A673 (cell line): ENCODE results near the gene ACOT12. TPM values are rescaled to one million over a fixed set of nuclear protein-coding genes. Genes with fewer than 3 reads are reported as not detected.

ENCODE experiments used
- BruUV-seq: library from RNA; stranded (reverse); fragments of 400-500 nt; replicated peaks from 2 replicates; lab custom pipeline; 2021; lab: Mats Ljungman, UMichigan
- CTCF ChIA-PET: fragments of 300-600 bp; sonication (Branson Sonifier 250); formaldehyde crosslinking; loops from one replicate; lab custom pipeline; 2022; ENCODE audit warnings: antibody characterized with exemption; lab: Charles Lee
- POLR2A ChIA-PET: fragments of 300-600 bp; sonication (Branson Sonifier 250); formaldehyde crosslinking; loops from one replicate; lab custom pipeline; 2022; ENCODE audit warnings: antibody characterized with exemption; ENCODE audit not compliant: low non-redundant PET; lab: Charles Lee
- DNase-seq: peaks from one replicate; pipeline ENCODE4 v3.0.0-alpha.2; 2015; ENCODE audit warnings: low spot score
- H3K27ac ChIP-seq: fragments of 200-600 bp; sonication (generic); 2 replicates; pipeline ENCODE4 v1.5.1; 2016; ENCODE audit warnings: mixed run types, low read depth, mild to moderate bottlenecking, mixed read lengths, antibody characterized with exemption, low read length; ENCODE audit not compliant: poor library complexity, severe bottlenecking
- H3K27me3 ChIP-seq: fragments of 200-600 bp; sonication (generic); replicated peaks from 2 replicates; pipeline ENCODE4 v1.6.1; 2017; ENCODE audit warnings: mixed run types, low read depth, mild to moderate bottlenecking, mixed read lengths, antibody characterized with exemption, low read length; ENCODE audit not compliant: insufficient read depth, poor library complexity
- H3K36me3 ChIP-seq: fragments of 200-600 bp; sonication (generic); 2 replicates; pipeline ENCODE4 v1.6.1; 2016; ENCODE audit warnings: mixed run types, mild to moderate bottlenecking, mixed read lengths, antibody characterized with exemption, low read length; ENCODE audit not compliant: insufficient read depth, poor library complexity, severe bottlenecking
- H3K4me1 ChIP-seq: fragments of 200-600 bp; sonication (generic); 2 replicates; pipeline ENCODE4 v1.6.1; 2017; ENCODE audit warnings: mixed run types, mild to moderate bottlenecking, mixed read lengths, antibody characterized with exemption, low read length; ENCODE audit not compliant: insufficient read depth, poor library complexity, severe bottlenecking
- H3K4me3 ChIP-seq: fragments of 200-600 bp; sonication (generic); 2 replicates; pipeline ENCODE4 v1.5.1; 2016; ENCODE audit warnings: low read depth, mixed run types, mild to moderate bottlenecking, mixed read lengths, low read length; ENCODE audit not compliant: poor library complexity, severe bottlenecking
- H3K9me3 ChIP-seq: fragments of 200-600 bp; sonication (generic); 2 replicates; pipeline ENCODE4 v1.6.1; 2016; ENCODE audit warnings: mixed run types, low read depth, mild to moderate bottlenecking, mixed read lengths, antibody characterized with exemption, low read length; ENCODE audit not compliant: poor library complexity, severe bottlenecking
- EZH2 ChIP-seq: fragments of 200-600 bp; sonication (generic); IDR thresholded peaks from 2 replicates; pipeline ENCODE4 v1.6.1; 2017; ENCODE audit warnings: borderline replicate concordance, low read depth, mild to moderate bottlenecking, mixed read lengths, antibody characterized with exemption, low read length; ENCODE audit not compliant: poor library complexity, severe bottlenecking
- intact Hi-C: fragments of 100-400 bp; cut with micrococcal nuclease; formaldehyde crosslinking; loops from one replicate; pipeline ENCODE4 v1.10.0; 2022; ENCODE audit not compliant: unreplicated experiment
- total RNA-seq: library from RNA; stranded (reverse); gene quantifications from 2 replicates; pipeline ENCODE4 v1.2.3, GENCODE V29; 2021
- TF ChIP-seq, protein P1 (sequence below): fragments of 300-800, 200-600 bp; sonication (generic); conservative IDR thresholded peaks from 2 replicates; pipeline ENCODE4 v1.5.1; 2017; ENCODE audit warnings: low read depth, mild to moderate bottlenecking, antibody characterized with exemption, low read length, moderate library complexity, mixed read lengths

The ACOT12 gene
- total RNA-seq, 1 experiment from 2014 or later = not detected

DNA sequence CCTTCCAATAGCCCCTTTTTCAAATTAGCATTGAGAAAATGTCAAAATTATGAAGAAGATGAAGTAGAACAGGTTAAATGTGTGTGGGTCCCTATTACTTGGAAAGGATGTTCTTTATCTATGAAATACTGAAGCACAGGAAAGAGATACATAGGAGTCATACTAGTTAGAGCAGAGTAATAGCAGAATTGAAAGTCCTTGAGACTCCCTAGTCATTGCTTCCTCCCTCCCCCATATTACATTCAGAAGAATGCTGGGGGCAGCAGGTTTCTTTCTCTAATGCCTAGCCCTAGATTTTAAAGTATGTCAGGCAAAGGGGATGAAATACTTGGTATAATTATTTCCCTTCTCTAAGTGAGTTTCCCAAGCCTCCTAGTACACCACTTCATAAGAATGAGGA, 88.1 kb downstream of the ACOT12 start:
- H3K36me3 ChIP-seq = no peaks in the 10 kb centered on the region
- DNase-seq = no peak
- no TSS peak for BruUV-seq
- H3K27ac ChIP-seq = no peak overlapping the region
- TF ChIP-seq, protein P1, sequence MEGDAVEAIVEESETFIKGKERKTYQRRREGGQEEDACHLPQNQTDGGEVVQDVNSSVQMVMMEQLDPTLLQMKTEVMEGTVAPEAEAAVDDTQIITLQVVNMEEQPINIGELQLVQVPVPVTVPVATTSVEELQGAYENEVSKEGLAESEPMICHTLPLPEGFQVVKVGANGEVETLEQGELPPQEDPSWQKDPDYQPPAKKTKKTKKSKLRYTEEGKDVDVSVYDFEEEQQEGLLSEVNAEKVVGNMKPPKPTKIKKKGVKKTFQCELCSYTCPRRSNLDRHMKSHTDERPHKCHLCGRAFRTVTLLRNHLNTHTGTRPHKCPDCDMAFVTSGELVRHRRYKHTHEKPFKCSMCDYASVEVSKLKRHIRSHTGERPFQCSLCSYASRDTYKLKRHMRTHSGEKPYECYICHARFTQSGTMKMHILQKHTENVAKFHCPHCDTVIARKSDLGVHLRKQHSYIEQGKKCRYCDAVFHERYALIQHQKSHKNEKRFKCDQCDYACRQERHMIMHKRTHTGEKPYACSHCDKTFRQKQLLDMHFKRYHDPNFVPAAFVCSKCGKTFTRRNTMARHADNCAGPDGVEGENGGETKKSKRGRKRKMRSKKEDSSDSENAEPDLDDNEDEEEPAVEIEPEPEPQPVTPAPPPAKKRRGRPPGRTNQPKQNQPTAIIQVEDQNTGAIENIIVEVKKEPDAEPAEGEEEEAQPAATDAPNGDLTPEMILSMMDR = no peak
- no peak for TF ChIP-seq EZH2
- ChIA-PET CTCF (no interaction called here), POLR2A (no interaction called here)
- intact Hi-C loops = no loop called here
- H3K9me3 ChIP-seq = no peaks in the 10 kb centered on the region
- H3K27me3 ChIP-seq = no peaks in the 10 kb centered on the region
- H3K4me1 ChIP-seq = peaks cover 6% of the 10 kb centered on the region
- no peak overlapping the region for H3K4me3 ChIP-seq

DNA sequence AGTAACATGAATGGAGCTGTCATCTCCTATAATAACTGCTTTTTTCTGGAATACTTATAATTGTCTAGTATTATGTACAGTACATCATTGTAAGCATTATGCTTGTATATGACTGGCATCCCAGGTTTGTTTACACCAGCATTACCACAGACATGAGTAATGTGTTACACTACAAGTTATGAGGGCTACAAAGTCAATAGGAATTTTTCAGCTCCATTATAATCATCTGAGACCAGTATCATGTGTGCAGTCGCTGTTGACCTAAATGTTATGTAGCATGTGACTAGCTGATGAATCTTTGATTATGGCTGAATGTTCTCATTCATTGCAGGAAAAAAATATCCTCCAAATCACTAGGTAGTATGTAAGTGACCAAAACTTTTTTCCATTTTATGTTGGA, 90.4 kb downstream of the ACOT12 start:
- BruUV-seq = no TSS peak
- CTCF ChIA-PET = no interaction called here
- Histone ChIP-seq H3K4me1 (peaks cover 22% of the 10 kb centered on the region), H3K4me3 (no peak overlapping the region), H3K36me3 (no peaks in the 10 kb centered on the region), H3K27me3 (no peaks in the 10 kb centered on the region), H3K9me3 (no peaks in the 10 kb centered on the region), H3K27ac (no peak overlapping the region)
- POLR2A ChIA-PET = no interaction called here
- no peak for DNase-seq
- no peak for TF ChIP-seq EZH2
- TF ChIP-seq, protein P1 = no peak
- intact Hi-C loops = loop anchor here (5.0 kb wide), 1 partner anchor 864 kb away; no protein-coding TSS in a partner anchor

DNA sequence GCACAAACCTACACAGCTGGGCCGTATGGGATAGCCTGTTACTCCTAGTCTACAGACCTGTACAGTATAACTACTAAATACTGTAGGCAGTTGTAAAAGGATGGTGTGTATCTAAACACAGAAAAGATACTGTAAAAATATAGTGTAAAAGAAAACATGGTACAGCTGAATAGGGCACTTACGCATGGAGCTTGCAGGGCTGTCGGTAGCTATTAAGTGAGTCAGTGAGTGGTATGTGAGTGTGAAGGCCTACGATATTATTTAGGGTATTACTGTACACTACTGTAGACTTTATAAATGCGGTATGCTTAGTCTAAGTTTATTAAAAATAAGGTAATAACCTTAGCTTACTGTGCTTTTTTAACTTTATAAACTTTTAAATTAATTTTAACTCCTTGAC, 91.3 kb downstream of the ACOT12 start:
- intact Hi-C loops = loop anchor here (5.0 kb wide), 1 partner anchor 865 kb away; no protein-coding TSS in a partner anchor
- H3K36me3 ChIP-seq = no peaks in the 10 kb centered on the region
- H3K4me3 ChIP-seq = peak overlapping the region; percentile 87
- H3K27ac ChIP-seq = peak overlapping the region; percentile 91
- H3K9me3 ChIP-seq = no peaks in the 10 kb centered on the region
- peaks cover 30% of the 10 kb centered on the region for H3K4me1 ChIP-seq
- CTCF ChIA-PET = no interaction called here
- TF ChIP-seq EZH2 = no peak
- TF ChIP-seq, protein P1 = no peak
- DNase-seq = no peak
- H3K27me3 ChIP-seq = no peaks in the 10 kb centered on the region
- no TSS peak for BruUV-seq
- POLR2A ChIA-PET = no interaction called here
